Measurements from ENCODE around the gene KCNK3. TPM values are rescaled to one million over a fixed set of nuclear protein-coding genes. Genes with fewer than 3 reads are reported as not detected.

The KCNK3 gene
- total and polyA plus RNA-seq, 10 of the 15 experiments (the other 5 are each of a cell fraction or from before 2014, with no cell fraction given): 0.13 TPM; not detected in 9

DNA sequence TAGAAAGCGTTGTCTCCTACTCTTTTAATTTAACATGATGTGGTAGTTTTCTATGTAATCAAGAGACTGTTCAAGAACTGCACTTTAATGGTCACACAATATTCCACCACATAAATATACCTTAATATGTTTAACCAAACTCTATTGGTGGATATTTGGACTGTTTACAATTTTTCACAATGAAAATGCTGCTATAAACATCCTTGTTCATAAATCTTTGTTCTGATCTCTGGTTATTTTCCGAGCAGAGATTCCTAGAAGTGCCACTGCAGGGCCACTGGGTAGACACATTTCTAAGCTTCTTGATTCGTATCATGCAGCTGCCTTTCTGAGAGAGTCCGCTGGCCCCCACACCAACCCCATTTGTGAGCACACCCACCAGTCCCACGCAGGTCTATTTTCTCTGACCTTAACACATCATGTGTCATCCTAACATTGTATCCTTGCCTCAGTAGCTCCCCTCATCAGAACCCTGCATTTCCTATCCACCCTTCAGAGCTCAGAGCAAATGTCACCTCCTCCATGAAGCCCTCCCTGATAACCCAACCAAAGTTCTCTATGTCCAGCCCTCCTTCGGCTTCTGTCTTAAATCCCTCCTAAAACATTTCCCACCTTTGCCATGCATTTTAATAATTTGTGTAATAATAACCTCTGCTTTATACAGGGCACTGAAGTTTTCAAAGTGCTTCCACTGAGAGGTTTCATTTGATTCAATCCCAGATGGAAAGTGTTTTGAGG, 26.6 kb downstream of the KCNK3 start (continued):
- TF ChIP-seq, protein P1, sequence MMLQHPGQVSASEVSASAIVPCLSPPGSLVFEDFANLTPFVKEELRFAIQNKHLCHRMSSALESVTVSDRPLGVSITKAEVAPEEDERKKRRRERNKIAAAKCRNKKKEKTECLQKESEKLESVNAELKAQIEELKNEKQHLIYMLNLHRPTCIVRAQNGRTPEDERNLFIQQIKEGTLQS (IDR thresholded peaks at IDR 0.05; ENCODE audit: borderline replicate concordance, extremely low read depth, low read depth, low read length): no peak
- TF ChIP-seq, protein P2, sequence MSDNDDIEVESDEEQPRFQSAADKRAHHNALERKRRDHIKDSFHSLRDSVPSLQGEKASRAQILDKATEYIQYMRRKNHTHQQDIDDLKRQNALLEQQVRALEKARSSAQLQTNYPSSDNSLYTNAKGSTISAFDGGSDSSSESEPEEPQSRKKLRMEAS (IDR thresholded peaks at IDR 0.05; ENCODE audit: low read depth, low read length): no peak

DNA sequence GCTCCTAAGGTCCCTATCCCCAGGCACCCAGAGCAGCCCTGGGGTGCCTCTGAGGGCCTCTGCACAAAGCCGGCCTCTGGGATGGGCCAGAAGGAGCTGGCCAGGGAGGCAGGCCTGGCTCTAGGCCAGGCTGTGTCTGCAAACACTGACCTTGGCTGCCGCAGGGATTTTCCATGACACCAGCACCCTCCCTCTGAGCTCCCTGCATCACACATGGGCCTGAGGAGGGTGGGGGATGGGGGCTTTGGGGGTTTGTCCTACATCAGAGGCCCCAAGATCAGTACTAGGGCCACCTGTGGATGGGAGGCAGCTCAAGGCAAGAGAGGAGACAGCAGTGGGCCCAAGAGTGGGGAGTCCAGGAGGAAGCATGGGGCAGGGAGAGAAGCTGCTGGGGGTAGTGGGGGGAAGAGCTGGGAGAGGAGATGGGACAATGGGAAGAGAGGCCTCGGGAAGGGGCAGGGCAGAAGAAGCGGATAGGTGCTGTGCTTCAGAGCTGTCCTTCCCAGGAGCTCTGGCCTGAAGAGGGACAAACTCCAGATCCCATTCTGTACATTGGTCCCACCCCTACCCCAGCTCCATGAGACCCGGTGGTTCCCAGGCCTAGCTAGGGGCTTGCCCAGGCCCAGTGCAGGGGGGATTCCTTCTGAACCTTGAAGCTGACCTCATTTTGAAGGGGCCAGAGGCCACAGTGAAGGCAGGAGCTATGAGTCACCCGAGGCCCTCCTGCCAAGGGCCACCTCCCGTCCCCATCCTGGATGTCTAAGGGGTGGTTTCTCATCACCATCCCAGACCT, 28.0 kb downstream of the KCNK3 start:
- WGBS (ENCODE audit: insufficient coverage, insufficient replicate concordance, low lambda C conversion rate, missing lambda C conversion rate): 24% methylated on average over 7 of the region's 7 CpGs
- Histone ChIP-seq H3K79me2 (ENCODE audit: control insufficient read depth, insufficient read depth, low read length) (no peaks in the 10 kb centered on the region), H3K27me3 (replicated peaks in 1 of 2; ENCODE audit: control insufficient read depth in 2 of 2, insufficient read depth in 2 of 2, low read length in 1 of 2) (no peaks in the 10 kb centered on the region), H3K27ac (ENCODE audit: control insufficient read depth, insufficient read depth) (no peak overlapping the region), H2AFZ (ENCODE audit: control insufficient read depth, low read depth, low read length) (no peak overlapping the region), H3K4me1 (ENCODE audit: control insufficient read depth, insufficient read depth, low read length) (no peaks in the 10 kb centered on the region), H3K4me2 (ENCODE audit: control insufficient read depth, insufficient read depth) (no peak overlapping the region), H4K20me1 (ENCODE audit: control insufficient read depth, insufficient read depth) (no peaks in the 10 kb centered on the region), H3K36me3 (ENCODE audit: control insufficient read depth in 2 of 2, insufficient read depth in 2 of 2, low read length in 1 of 2) (no peaks in the 10 kb centered on the region), H3K9me3 (replicated peaks; ENCODE audit: control insufficient read depth, insufficient read depth, low read length) (no peaks in the 10 kb centered on the region), H3K9ac (ENCODE audit: control insufficient read depth, insufficient read depth, low read length) (no peak overlapping the region), H3K4me3 (no peak overlapping the region)
- RAD21 ChIA-PET (ENCODE audit: unreplicated experiment): interaction anchor here (1.1 kb wide), 1 partner anchor 25 kb away, joined by 3 read pairs; no protein-coding TSS in a partner anchor
- intact Hi-C loops (cut with micrococcal nuclease; ENCODE audit: unreplicated experiment) (no loop called here), in situ Hi-C loops (cut with MboI) (no loop called here)
- peak; percentile 76 for ATAC-seq
- SMC1A ChIA-PET (ENCODE audit: uncharacterized antibody, unreplicated experiment): interaction anchor here (0.6 to 2.0 kb wide), 3 partner anchors 12 to 930 kb away, joined by 3 to 4 read pairs (median 3); no protein-coding TSS in a partner anchor
- FAIRE-seq: no peak
- CTCF ChIA-PET: interaction anchor here (1.4 kb wide), 1 partner anchor 118 kb away, joined by 3 read pairs; no protein-coding TSS in a partner anchor
- DNase-seq (ENCODE audit: low read depth, low spot score): no peak
- BruUV-seq (replicated peaks): no TSS peak
- POLR2A ChIA-PET: interaction anchor here (0.6 to 1.0 kb wide), 2 partner anchors 10 to 431 kb away, joined by 3 read pairs; no protein-coding TSS in a partner anchor
- no peak for TF ChIP-seq PAX5 (IDR thresholded peaks at IDR 0.05; ENCODE audit: borderline replicate concordance, low read depth, low read length)
- no peak for TF ChIP-seq IKZF2 (IDR thresholded peaks at IDR 0.05)
- TF ChIP-seq, protein P3, sequence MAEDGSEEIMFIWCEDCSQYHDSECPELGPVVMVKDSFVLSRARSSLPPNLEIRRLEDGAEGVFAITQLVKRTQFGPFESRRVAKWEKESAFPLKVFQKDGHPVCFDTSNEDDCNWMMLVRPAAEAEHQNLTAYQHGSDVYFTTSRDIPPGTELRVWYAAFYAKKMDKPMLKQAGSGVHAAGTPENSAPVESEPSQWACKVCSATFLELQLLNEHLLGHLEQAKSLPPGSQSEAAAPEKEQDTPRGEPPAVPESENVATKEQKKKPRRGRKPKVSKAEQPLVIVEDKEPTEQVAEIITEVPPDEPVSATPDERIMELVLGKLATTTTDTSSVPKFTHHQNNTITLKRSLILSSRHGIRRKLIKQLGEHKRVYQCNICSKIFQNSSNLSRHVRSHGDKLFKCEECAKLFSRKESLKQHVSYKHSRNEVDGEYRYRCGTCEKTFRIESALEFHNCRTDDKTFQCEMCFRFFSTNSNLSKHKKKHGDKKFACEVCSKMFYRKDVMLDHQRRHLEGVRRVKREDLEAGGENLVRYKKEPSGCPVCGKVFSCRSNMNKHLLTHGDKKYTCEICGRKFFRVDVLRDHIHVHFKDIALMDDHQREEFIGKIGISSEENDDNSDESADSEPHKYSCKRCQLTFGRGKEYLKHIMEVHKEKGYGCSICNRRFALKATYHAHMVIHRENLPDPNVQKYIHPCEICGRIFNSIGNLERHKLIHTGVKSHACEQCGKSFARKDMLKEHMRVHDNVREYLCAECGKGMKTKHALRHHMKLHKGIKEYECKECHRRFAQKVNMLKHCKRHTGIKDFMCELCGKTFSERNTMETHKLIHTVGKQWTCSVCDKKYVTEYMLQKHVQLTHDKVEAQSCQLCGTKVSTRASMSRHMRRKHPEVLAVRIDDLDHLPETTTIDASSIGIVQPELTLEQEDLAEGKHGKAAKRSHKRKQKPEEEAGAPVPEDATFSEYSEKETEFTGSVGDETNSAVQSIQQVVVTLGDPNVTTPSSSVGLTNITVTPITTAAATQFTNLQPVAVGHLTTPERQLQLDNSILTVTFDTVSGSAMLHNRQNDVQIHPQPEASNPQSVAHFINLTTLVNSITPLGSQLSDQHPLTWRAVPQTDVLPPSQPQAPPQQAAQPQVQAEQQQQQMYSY (CRISPR knock-in tag; IDR thresholded peaks at IDR 0.05): no peak
- no peak for TF ChIP-seq ESRRA (IDR thresholded peaks at IDR 0.05; ENCODE audit: low read length)
- no peak for TF ChIP-seq YY1 (IDR thresholded peaks at IDR 0.05; ENCODE audit: low read depth, low read length)
- TF ChIP-seq IKZF1 (conservative IDR thresholded peaks at IDR 0.05): no peak
- no peak for TF ChIP-seq SUPT20H (IDR thresholded peaks at IDR 0.05; ENCODE audit: borderline replicate concordance, control insufficient read depth, low read depth, low read length)
- no peak for TF ChIP-seq JUNB (IDR thresholded peaks at IDR 0.05)
- TF ChIP-seq MEF2A (IDR thresholded peaks at IDR 0.05; ENCODE audit: insufficient read depth, low read depth, low read length): no peak
- TF ChIP-seq SIX5 (IDR thresholded peaks at IDR 0.05; ENCODE audit: low read depth, low read length, severe bottlenecking): no peak
- TF ChIP-seq MTA2 (IDR thresholded peaks at IDR 0.05; ENCODE audit: low read depth): no peak
- TF ChIP-seq, protein P4, sequence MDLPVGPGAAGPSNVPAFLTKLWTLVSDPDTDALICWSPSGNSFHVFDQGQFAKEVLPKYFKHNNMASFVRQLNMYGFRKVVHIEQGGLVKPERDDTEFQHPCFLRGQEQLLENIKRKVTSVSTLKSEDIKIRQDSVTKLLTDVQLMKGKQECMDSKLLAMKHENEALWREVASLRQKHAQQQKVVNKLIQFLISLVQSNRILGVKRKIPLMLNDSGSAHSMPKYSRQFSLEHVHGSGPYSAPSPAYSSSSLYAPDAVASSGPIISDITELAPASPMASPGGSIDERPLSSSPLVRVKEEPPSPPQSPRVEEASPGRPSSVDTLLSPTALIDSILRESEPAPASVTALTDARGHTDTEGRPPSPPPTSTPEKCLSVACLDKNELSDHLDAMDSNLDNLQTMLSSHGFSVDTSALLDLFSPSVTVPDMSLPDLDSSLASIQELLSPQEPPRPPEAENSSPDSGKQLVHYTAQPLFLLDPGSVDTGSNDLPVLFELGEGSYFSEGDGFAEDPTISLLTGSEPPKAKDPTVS (IDR thresholded peaks at IDR 0.05; ENCODE audit: low read depth, low read length): no peak
- TF ChIP-seq HCFC1 (IDR thresholded peaks at IDR 0.05; ENCODE audit: low read length): no peak
